DOHH2 (cell line): ENCODE data around the gene TTC28.

Source experiments
- EZH2phosphoT487 ChIP-seq: fragments of 200-600 bp; sonication (generic); IDR thresholded peaks from 2 replicates; pipeline ENCODE4 v1.6.1; 2017; ENCODE audit warnings: borderline replicate concordance, mild to moderate bottlenecking, antibody characterized with exemption, low read length, moderate library complexity, mixed read lengths
- TF ChIP-seq, protein P1 (sequence below): fragments of 200-600 bp; sonication (generic); IDR thresholded peaks from one replicate; pipeline ENCODE4 v1.5.1; 2014; ENCODE audit warnings: antibody characterized with exemption, mild to moderate bottlenecking, low read depth, low read length; ENCODE audit not compliant: poor library complexity, severe bottlenecking

DNA sequence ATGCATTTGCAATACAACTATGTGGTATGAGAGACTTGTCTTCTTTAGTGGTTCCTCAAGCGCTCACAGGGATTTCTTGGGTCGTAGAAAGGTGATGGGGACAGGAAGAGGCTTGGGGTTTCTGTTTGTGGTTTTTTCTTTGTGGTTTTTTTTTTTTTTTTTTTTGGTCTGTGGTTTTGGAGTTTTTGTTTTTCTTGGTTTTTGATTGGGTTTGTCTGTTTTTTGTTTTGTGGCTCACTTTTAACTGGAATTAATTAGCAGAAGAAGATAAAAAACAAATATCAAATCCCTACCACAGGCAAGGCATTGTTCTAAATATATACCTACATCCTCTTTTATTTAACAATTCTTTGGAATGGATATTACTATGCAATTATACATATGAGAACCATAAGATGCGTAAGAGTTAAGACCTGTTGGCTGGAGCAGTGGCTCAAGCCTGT lies 5.5 kb downstream of the TTC28 start:
- TF ChIP-seq, protein P1, sequence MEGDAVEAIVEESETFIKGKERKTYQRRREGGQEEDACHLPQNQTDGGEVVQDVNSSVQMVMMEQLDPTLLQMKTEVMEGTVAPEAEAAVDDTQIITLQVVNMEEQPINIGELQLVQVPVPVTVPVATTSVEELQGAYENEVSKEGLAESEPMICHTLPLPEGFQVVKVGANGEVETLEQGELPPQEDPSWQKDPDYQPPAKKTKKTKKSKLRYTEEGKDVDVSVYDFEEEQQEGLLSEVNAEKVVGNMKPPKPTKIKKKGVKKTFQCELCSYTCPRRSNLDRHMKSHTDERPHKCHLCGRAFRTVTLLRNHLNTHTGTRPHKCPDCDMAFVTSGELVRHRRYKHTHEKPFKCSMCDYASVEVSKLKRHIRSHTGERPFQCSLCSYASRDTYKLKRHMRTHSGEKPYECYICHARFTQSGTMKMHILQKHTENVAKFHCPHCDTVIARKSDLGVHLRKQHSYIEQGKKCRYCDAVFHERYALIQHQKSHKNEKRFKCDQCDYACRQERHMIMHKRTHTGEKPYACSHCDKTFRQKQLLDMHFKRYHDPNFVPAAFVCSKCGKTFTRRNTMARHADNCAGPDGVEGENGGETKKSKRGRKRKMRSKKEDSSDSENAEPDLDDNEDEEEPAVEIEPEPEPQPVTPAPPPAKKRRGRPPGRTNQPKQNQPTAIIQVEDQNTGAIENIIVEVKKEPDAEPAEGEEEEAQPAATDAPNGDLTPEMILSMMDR: no peak
- peak; percentile 59; the same call in 1 of the 2 replicates for TF ChIP-seq EZH2phosphoT487
